B cell (primary cell): ENCODE data around the gene PSORS1C1.

Experiments
- CTCF ChIP-seq: fragments of 200-600 bp; IDR thresholded peaks from one replicate; pipeline ENCODE4 v1.8.0; 2022; ENCODE audit warnings: antibody characterized with exemption, mild to moderate bottlenecking
- EZH2 ChIP-seq: IDR thresholded peaks from 2 replicates; pipeline ENCODE4 v1.6.1; 2012; ENCODE audit warnings: borderline replicate concordance, low read depth, mild to moderate bottlenecking, moderate library complexity, low read length; ENCODE audit not compliant: insufficient read depth, poor library complexity, severe bottlenecking

GRCh38 chr6:31170600-31170881 is 55.9 kb downstream of the PSORS1C1 start, which contains the start of gene POU5F1:
- TF ChIP-seq CTCF (no peak), EZH2 (no peak)
